LNCaP clone FGC (cell line): ENCODE results near the gene DDX41.

Experiments
- DNase-seq: peaks from one replicate; pipeline ENCODE4 v3.0.0-alpha.2; 2011; ENCODE audit warnings: low read depth
- H3K4me3 ChIP-seq: 2 replicates; pipeline ENCODE4 v1.5.1; 2011; ENCODE audit warnings: mild to moderate bottlenecking, low read depth, low read length, control low read depth
- TF ChIP-seq, protein P1 (sequence below): IDR thresholded peaks from 2 replicates; pipeline ENCODE4 v1.5.1; 2012; ENCODE audit warnings: mild to moderate bottlenecking; ENCODE audit not compliant: control insufficient read depth, insufficient read depth; ENCODE audit errors: extremely low read depth

Gene DDX41

GRCh38 chr5:177483994-177484901, 32.5 kb downstream of the DDX41 start:
- H3K4me3 ChIP-seq = no peak overlapping the region
- TF ChIP-seq, protein P1, sequence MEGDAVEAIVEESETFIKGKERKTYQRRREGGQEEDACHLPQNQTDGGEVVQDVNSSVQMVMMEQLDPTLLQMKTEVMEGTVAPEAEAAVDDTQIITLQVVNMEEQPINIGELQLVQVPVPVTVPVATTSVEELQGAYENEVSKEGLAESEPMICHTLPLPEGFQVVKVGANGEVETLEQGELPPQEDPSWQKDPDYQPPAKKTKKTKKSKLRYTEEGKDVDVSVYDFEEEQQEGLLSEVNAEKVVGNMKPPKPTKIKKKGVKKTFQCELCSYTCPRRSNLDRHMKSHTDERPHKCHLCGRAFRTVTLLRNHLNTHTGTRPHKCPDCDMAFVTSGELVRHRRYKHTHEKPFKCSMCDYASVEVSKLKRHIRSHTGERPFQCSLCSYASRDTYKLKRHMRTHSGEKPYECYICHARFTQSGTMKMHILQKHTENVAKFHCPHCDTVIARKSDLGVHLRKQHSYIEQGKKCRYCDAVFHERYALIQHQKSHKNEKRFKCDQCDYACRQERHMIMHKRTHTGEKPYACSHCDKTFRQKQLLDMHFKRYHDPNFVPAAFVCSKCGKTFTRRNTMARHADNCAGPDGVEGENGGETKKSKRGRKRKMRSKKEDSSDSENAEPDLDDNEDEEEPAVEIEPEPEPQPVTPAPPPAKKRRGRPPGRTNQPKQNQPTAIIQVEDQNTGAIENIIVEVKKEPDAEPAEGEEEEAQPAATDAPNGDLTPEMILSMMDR = no peak
- no peak for DNase-seq

GRCh38 chr5:177483042-177483441, 33.7 kb downstream of the DDX41 start:
- TF ChIP-seq, protein P1 = no peak
- no peak for DNase-seq
- no peak overlapping the region for H3K4me3 ChIP-seq

- no peak overlapping the region for H3K4me3 ChIP-seq
- TF ChIP-seq, protein P1 = no peak
- DNase-seq = no peak
These were observed 34.4 kb downstream of the DDX41 start for GRCh38 chr5:177482359-177482795.

- TF ChIP-seq, protein P1 = no peak
- no peak for DNase-seq
- H3K4me3 ChIP-seq = no peak overlapping the region
These were observed 37.0 kb downstream of the DDX41 start for GRCh38 chr5:177479774-177480173.

GRCh38 chr5:177478711-177479646, 37.8 kb downstream of the DDX41 start:
- DNase-seq = peak; percentile 71
- TF ChIP-seq, protein P1 = no peak
- H3K4me3 ChIP-seq = no peak overlapping the region

DNA sequence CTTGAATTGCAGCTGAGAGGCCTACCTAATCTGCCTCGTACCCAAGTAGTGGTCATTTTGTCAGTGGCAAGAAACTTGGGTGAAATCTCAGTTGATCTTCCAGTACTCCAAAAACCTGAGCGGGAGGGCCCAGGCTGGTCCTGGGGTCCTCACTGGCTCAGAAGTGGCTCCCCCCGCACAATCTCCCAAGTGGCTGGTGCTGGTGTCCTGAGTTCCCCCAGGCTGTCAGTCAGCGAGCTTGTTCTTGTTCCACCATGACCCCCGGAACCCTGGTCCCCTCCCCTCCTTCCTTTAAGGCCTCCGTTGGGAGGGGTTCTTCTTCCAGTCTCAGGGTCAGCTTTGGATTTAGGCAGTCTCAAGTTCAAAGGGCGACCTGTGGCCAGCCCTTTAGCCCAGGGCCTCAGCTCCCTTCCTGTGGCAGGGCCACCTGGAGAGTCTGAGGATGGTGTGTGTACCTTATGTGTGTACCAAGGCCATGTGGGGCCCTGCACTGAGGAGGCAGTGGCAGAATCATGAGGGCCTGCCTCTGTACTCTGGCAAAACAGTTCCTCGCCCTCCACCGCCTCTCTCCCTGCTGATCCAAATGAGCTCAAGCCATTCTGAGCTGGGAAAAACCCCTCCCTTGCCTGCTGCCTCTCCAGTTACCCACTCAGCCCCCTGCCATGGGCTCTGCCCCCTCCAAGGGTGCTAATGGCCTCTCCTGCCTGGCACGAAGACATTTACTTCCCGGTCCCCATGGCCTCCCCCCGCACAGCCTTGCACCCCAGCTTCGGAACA, 38.9 kb downstream of the DDX41 start:
- DNase-seq = no peak
- H3K4me3 ChIP-seq = no peak overlapping the region
- TF ChIP-seq, protein P1 = no peak
